Measurements from ENCODE around the gene MAGT1. TPM values are rescaled to one million over a fixed set of nuclear protein-coding genes. Genes with fewer than 3 reads are reported as not detected.

MAGT1 gene
- total and polyA plus RNA-seq, 2 donors (not counting 1 experiment from before 2014, with no cell fraction given), result 7.4 to 30.0 TPM

DNA sequence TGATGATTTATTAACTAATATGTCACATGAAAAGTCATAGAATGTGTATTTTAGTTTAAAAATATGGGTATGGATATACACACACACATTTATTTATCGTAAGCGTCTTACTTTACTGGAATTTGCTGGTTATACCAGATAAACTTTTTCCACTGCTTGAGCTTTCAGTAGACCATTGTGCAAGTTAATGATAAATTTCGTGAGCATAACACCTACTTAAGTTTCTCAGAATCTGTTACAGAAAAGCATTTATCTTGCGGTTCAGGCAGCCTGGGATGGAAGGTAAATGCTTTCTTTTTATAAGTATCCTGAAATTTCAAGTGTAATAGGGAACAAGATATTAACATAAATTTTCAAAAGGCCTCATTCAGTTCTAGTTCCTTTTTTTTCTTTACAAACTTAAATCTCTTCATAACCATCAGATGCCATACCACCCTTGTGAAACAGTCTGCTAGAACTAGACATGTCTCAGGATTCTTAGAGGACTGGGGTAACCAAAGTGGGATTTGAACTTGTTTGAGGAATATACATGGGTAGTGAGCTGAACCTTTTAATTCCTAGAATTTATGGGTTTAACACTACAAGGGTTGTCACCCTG, 42.9 kb upstream of the MAGT1 start:
- Histone ChIP-seq H3K9me3 (ENCODE audit: control extremely low read depth in 1 of 3, control insufficient read depth in 2 of 3, insufficient read depth in 1 of 3, low read length in 2 of 3) (no peaks in the 10 kb centered on the region), H3K4me2 (replicated peaks; ENCODE audit: low read depth, low read length, poor library complexity, severe bottlenecking) (no peak overlapping the region), H3K4me3 (ENCODE audit: control extremely low read depth in 1 of 5, extremely low read depth in 1 of 5, insufficient read depth in 1 of 5, low read depth in 2 of 5, low read length in 4 of 5) (no peak overlapping the region), H3K27me3 (replicated peaks in 1 of 4; ENCODE audit: control extremely low read depth in 1 of 4, control insufficient read depth in 3 of 4, insufficient read depth in 4 of 4, low read length in 3 of 4) (no peaks in the 10 kb centered on the region), H3K9ac (ENCODE audit: low read length) (no peak overlapping the region), H4K20me1 (ENCODE audit: control insufficient read depth, insufficient read depth, low read length, poor library complexity, severe bottlenecking) (no peaks in the 10 kb centered on the region), H3K27ac (ENCODE audit: low read length in 2 of 2) (no peak overlapping the region), H3K4me1 (ENCODE audit: control insufficient read depth in 2 of 2, insufficient read depth in 2 of 2, low read length in 2 of 2) (peaks cover 4 to 8% of the 10 kb centered on the region in 2 donors), H3K79me2 (ENCODE audit: control insufficient read depth, insufficient read depth, low read length) (peaks cover 3% of the 10 kb centered on the region), H2AFZ (ENCODE audit: insufficient read depth, low read depth, low read length, poor library complexity, severe bottlenecking) (no peak overlapping the region), H3K36me3 (replicated peaks in 1 of 2; ENCODE audit: control extremely low read depth in 1 of 2, control insufficient read depth in 1 of 2, extremely low read depth in 1 of 2, insufficient read depth in 2 of 2, low read length in 1 of 2) (no peaks in the 10 kb centered on the region)
- ChIA-PET CTCF (no interaction called here), POLR2A (no interaction called here)
- WGBS (ENCODE audit: insufficient coverage), result no CpG with 5 or more reads among the region's 4 CpGs
- intact Hi-C loops (cut with micrococcal nuclease), result no loop called here
- DNase-seq (no peak), ATAC-seq (ENCODE audit: low read depth) (no peak)
- Mint-ChIP-seq H3K27me3 (no peaks in the 10 kb centered on the region), H3K4me1 (peaks cover 3% of the 10 kb centered on the region), H3K27ac (no peak overlapping the region), H3K9me3 (ENCODE audit: insufficient read depth) (no peaks in the 10 kb centered on the region), H3K4me3 (no peak overlapping the region)
- TF ChIP-seq, protein P1, sequence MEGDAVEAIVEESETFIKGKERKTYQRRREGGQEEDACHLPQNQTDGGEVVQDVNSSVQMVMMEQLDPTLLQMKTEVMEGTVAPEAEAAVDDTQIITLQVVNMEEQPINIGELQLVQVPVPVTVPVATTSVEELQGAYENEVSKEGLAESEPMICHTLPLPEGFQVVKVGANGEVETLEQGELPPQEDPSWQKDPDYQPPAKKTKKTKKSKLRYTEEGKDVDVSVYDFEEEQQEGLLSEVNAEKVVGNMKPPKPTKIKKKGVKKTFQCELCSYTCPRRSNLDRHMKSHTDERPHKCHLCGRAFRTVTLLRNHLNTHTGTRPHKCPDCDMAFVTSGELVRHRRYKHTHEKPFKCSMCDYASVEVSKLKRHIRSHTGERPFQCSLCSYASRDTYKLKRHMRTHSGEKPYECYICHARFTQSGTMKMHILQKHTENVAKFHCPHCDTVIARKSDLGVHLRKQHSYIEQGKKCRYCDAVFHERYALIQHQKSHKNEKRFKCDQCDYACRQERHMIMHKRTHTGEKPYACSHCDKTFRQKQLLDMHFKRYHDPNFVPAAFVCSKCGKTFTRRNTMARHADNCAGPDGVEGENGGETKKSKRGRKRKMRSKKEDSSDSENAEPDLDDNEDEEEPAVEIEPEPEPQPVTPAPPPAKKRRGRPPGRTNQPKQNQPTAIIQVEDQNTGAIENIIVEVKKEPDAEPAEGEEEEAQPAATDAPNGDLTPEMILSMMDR (IDR thresholded peaks at IDR 0.05), result no peak
- TF ChIP-seq EZH2 (IDR thresholded peaks at IDR 0.05; ENCODE audit: borderline replicate concordance, insufficient read depth, low read depth, low read length, poor library complexity, severe bottlenecking), result no peak

DNA sequence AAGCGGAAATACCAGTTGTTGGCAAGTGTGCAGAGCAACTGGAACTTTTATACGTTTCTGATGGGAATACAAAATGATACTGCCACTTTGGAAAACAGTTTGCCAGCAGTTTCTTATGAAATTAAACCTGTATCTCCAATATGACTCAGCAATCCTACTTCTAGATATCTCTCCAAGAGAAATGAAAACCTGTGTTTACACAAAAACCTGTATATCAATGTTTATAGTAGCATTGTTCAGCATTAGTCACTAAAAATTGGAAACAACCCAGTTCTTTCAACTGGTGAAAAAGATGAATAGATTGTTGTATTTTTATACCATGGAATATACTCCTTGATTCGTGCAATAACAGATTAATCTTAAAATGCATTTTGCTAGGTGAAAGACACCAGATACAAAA, 42.1 kb upstream of the MAGT1 start:
- Histone ChIP-seq H3K79me2 (ENCODE audit: control insufficient read depth, insufficient read depth, low read length) (peaks cover 3% of the 10 kb centered on the region), H3K27ac (ENCODE audit: low read length in 2 of 2) (no peak overlapping the region), H3K4me1 (ENCODE audit: control insufficient read depth in 2 of 2, insufficient read depth in 2 of 2, low read length in 2 of 2) (peaks cover 0 to under 1% of the 10 kb centered on the region in 2 donors), H3K27me3 (replicated peaks in 1 of 4; ENCODE audit: control extremely low read depth in 1 of 4, control insufficient read depth in 3 of 4, insufficient read depth in 4 of 4, low read length in 3 of 4) (no peaks in the 10 kb centered on the region), H3K36me3 (replicated peaks in 1 of 2; ENCODE audit: control extremely low read depth in 1 of 2, control insufficient read depth in 1 of 2, extremely low read depth in 1 of 2, insufficient read depth in 2 of 2, low read length in 1 of 2) (no peaks in the 10 kb centered on the region), H3K4me2 (replicated peaks; ENCODE audit: low read depth, low read length, poor library complexity, severe bottlenecking) (no peak overlapping the region), H4K20me1 (ENCODE audit: control insufficient read depth, insufficient read depth, low read length, poor library complexity, severe bottlenecking) (no peaks in the 10 kb centered on the region), H3K4me3 (ENCODE audit: control extremely low read depth in 1 of 5, extremely low read depth in 1 of 5, insufficient read depth in 1 of 5, low read depth in 2 of 5, low read length in 4 of 5) (no peak overlapping the region), H2AFZ (ENCODE audit: insufficient read depth, low read depth, low read length, poor library complexity, severe bottlenecking) (no peak overlapping the region), H3K9ac (ENCODE audit: low read length) (no peak overlapping the region), H3K9me3 (ENCODE audit: control extremely low read depth in 1 of 3, control insufficient read depth in 2 of 3, insufficient read depth in 1 of 3, low read length in 2 of 3) (no peaks in the 10 kb centered on the region)
- no peak for DNase-seq
- H3K4me1 Mint-ChIP-seq, result peaks cover 2% of the 10 kb centered on the region
- 80% methylated on average over 1 of the region's 3 CpGs for WGBS (ENCODE audit: insufficient coverage)
- CTCF ChIA-PET, result no interaction called here
- TF ChIP-seq, protein P1 (IDR thresholded peaks at IDR 0.05), result no peak
- TF ChIP-seq EZH2 (IDR thresholded peaks at IDR 0.05; ENCODE audit: borderline replicate concordance, insufficient read depth, low read depth, low read length, poor library complexity, severe bottlenecking), result no peak
- H3K9me3 Mint-ChIP-seq (ENCODE audit: insufficient read depth), result no peaks in the 10 kb centered on the region
- H3K4me3 Mint-ChIP-seq, result no peak overlapping the region
- no peak overlapping the region for H3K27ac Mint-ChIP-seq
- POLR2A ChIA-PET, result no interaction called here
- no peaks in the 10 kb centered on the region for H3K27me3 Mint-ChIP-seq
- ATAC-seq (ENCODE audit: low read depth), result no peak
- intact Hi-C loops (cut with micrococcal nuclease), result no loop called here
